ENCODE results near the gene CLSTN2. TPM values are rescaled to one million over a fixed set of nuclear protein-coding genes. Genes with fewer than 3 reads are reported as not detected.

The CLSTN2 gene
- total RNA-seq, 1 donor, result not detected

- Histone ChIP-seq H3K4me1 (ENCODE audit: insufficient read depth, low read length) (no peaks in the 10 kb centered on the region), H3K27me3 (ENCODE audit: insufficient read depth, low read length) (no peaks in the 10 kb centered on the region), H3K9me3 (ENCODE audit: low read depth, low read length) (no peaks in the 10 kb centered on the region), H3K4me3 (ENCODE audit: low read length) (no peak overlapping the region)
These were observed 73.2 kb downstream of the CLSTN2 start for GRCh38 chr3:140007911-140008869.

- H3K27me3 ChIP-seq (ENCODE audit: insufficient read depth, low read length), result no peaks in the 10 kb centered on the region
- no peaks in the 10 kb centered on the region for H3K9me3 ChIP-seq (ENCODE audit: low read depth, low read length)
- H3K4me3 ChIP-seq (ENCODE audit: low read length), result no peak overlapping the region
- no peaks in the 10 kb centered on the region for H3K4me1 ChIP-seq (ENCODE audit: insufficient read depth, low read length)
These were observed 75.4 kb downstream of the CLSTN2 start for GRCh38 chr3:140010391-140010790.

- no peaks in the 10 kb centered on the region for H3K27me3 ChIP-seq (ENCODE audit: insufficient read depth, low read length)
- no peaks in the 10 kb centered on the region for H3K4me1 ChIP-seq (ENCODE audit: insufficient read depth, low read length)
- no peak overlapping the region for H3K4me3 ChIP-seq (ENCODE audit: low read length)
- no peaks in the 10 kb centered on the region for H3K9me3 ChIP-seq (ENCODE audit: low read depth, low read length)
These were observed 76.1 kb downstream of the CLSTN2 start for GRCh38 chr3:140011086-140011485.

GRCh38 chr3:140011611-140012277 is 76.8 kb downstream of the CLSTN2 start:
- no peaks in the 10 kb centered on the region for H3K4me1 ChIP-seq (ENCODE audit: insufficient read depth, low read length)
- no peak overlapping the region for H3K4me3 ChIP-seq (ENCODE audit: low read length)
- H3K27me3 ChIP-seq (ENCODE audit: insufficient read depth, low read length), result no peaks in the 10 kb centered on the region
- no peaks in the 10 kb centered on the region for H3K9me3 ChIP-seq (ENCODE audit: low read depth, low read length)

- Histone ChIP-seq H3K9me3 (ENCODE audit: low read depth, low read length) (no peaks in the 10 kb centered on the region), H3K4me3 (ENCODE audit: low read length) (no peak overlapping the region), H3K4me1 (ENCODE audit: insufficient read depth, low read length) (no peaks in the 10 kb centered on the region), H3K27me3 (ENCODE audit: insufficient read depth, low read length) (no peaks in the 10 kb centered on the region)
These were observed 78.2 kb downstream of the CLSTN2 start for GRCh38 chr3:140013220-140013619.

- Histone ChIP-seq H3K9me3 (ENCODE audit: low read depth, low read length) (no peaks in the 10 kb centered on the region), H3K4me3 (ENCODE audit: low read length) (no peak overlapping the region), H3K27me3 (ENCODE audit: insufficient read depth, low read length) (no peaks in the 10 kb centered on the region), H3K4me1 (ENCODE audit: insufficient read depth, low read length) (no peaks in the 10 kb centered on the region)
These were observed 80.0 kb downstream of the CLSTN2 start for GRCh38 chr3:140014831-140015495.

GRCh38 chr3:140015741-140016140 is 80.8 kb downstream of the CLSTN2 start:
- Histone ChIP-seq H3K9me3 (ENCODE audit: low read depth, low read length) (no peaks in the 10 kb centered on the region), H3K27me3 (ENCODE audit: insufficient read depth, low read length) (no peaks in the 10 kb centered on the region), H3K4me1 (ENCODE audit: insufficient read depth, low read length) (no peaks in the 10 kb centered on the region), H3K4me3 (ENCODE audit: low read length) (no peak overlapping the region)

- Histone ChIP-seq H3K27me3 (ENCODE audit: insufficient read depth, low read length) (no peaks in the 10 kb centered on the region), H3K9me3 (ENCODE audit: low read depth, low read length) (no peaks in the 10 kb centered on the region), H3K4me3 (ENCODE audit: low read length) (no peak overlapping the region), H3K4me1 (ENCODE audit: insufficient read depth, low read length) (no peaks in the 10 kb centered on the region)
These were observed 83.6 kb downstream of the CLSTN2 start for GRCh38 chr3:140018556-140018955.

- Histone ChIP-seq H3K27me3 (ENCODE audit: insufficient read depth, low read length) (no peaks in the 10 kb centered on the region), H3K4me1 (ENCODE audit: insufficient read depth, low read length) (no peaks in the 10 kb centered on the region), H3K4me3 (ENCODE audit: low read length) (no peak overlapping the region), H3K9me3 (ENCODE audit: low read depth, low read length) (no peaks in the 10 kb centered on the region)
These were observed 85.0 kb downstream of the CLSTN2 start for GRCh38 chr3:140019946-140020345.

GRCh38 chr3:140020541-140020940 is 85.6 kb downstream of the CLSTN2 start:
- H3K4me1 ChIP-seq (ENCODE audit: insufficient read depth, low read length), result no peaks in the 10 kb centered on the region
- no peaks in the 10 kb centered on the region for H3K27me3 ChIP-seq (ENCODE audit: insufficient read depth, low read length)
- H3K9me3 ChIP-seq (ENCODE audit: low read depth, low read length), result no peaks in the 10 kb centered on the region
- H3K4me3 ChIP-seq (ENCODE audit: low read length), result no peak overlapping the region

GRCh38 chr3:140021269-140021668 is 86.3 kb downstream of the CLSTN2 start:
- Histone ChIP-seq H3K9me3 (ENCODE audit: low read depth, low read length) (no peaks in the 10 kb centered on the region), H3K27me3 (ENCODE audit: insufficient read depth, low read length) (no peaks in the 10 kb centered on the region), H3K4me3 (ENCODE audit: low read length) (no peak overlapping the region), H3K4me1 (ENCODE audit: insufficient read depth, low read length) (no peaks in the 10 kb centered on the region)

- H3K4me1 ChIP-seq (ENCODE audit: insufficient read depth, low read length), result no peaks in the 10 kb centered on the region
- H3K27me3 ChIP-seq (ENCODE audit: insufficient read depth, low read length), result no peaks in the 10 kb centered on the region
- H3K9me3 ChIP-seq (ENCODE audit: low read depth, low read length), result no peaks in the 10 kb centered on the region
- no peak overlapping the region for H3K4me3 ChIP-seq (ENCODE audit: low read length)
These were observed 87.2 kb downstream of the CLSTN2 start for GRCh38 chr3:140022066-140022770.

GRCh38 chr3:140023616-140024530 is 88.9 kb downstream of the CLSTN2 start:
- Histone ChIP-seq H3K4me3 (ENCODE audit: low read length) (no peak overlapping the region), H3K27me3 (ENCODE audit: insufficient read depth, low read length) (no peaks in the 10 kb centered on the region), H3K4me1 (ENCODE audit: insufficient read depth, low read length) (no peaks in the 10 kb centered on the region), H3K9me3 (ENCODE audit: low read depth, low read length) (no peaks in the 10 kb centered on the region)

GRCh38 chr3:140031170-140031569 is 96.2 kb downstream of the CLSTN2 start:
- Histone ChIP-seq H3K4me3 (ENCODE audit: low read length) (no peak overlapping the region), H3K27me3 (ENCODE audit: insufficient read depth, low read length) (no peaks in the 10 kb centered on the region), H3K4me1 (ENCODE audit: insufficient read depth, low read length) (no peaks in the 10 kb centered on the region), H3K9me3 (ENCODE audit: low read depth, low read length) (no peaks in the 10 kb centered on the region)
